H1 (cell line): Measurements from ENCODE around the gene SLC27A1. TPM values are rescaled to one million over a fixed set of nuclear protein-coding genes. Genes with fewer than 3 reads are reported as not detected.

ENCODE experiments used
- CTCF ChIA-PET: fragments of 300-600 bp; sonication (Branson Sonifier 250); formaldehyde crosslinking; loops from one replicate; lab custom pipeline; 2021; ENCODE audit not compliant: partially characterized antibody; lab: Charles Lee
- POLR2A ChIA-PET: fragments of 300-600 bp; sonication (Branson Sonifier 250); formaldehyde crosslinking; loops from one replicate; lab custom pipeline; 2021; ENCODE audit warnings: inconsistent platforms; ENCODE audit not compliant: partially characterized antibody; lab: Charles Lee
- DNase-seq, 2 experiments: peaks; one replicate each; pipeline versions ENCODE4 v3.0.0 to v3.0.0-alpha.2; 2010 to 2022; ENCODE audit warnings: low spot score in 2 of 2, low read depth in 1 of 2, mixed read lengths in 1 of 2
- FAIRE-seq: peaks from 2 replicates; lab custom pipeline; 2011; peaks lifted over from hg19 to GRCh38; lab: Jason Lieb, UNC
- H2AFZ ChIP-seq: 2 replicates; pipeline ENCODE4 v1.8.1; 2012; ENCODE audit warnings: low read length, inconsistent platforms
- H2AK5ac ChIP-seq: 2 replicates; pipeline ENCODE4 v1.6.1; 2013; ENCODE audit warnings: low read depth, low read length
- H2BK120ac ChIP-seq: replicated peaks from 2 replicates; pipeline ENCODE3; 2013; ENCODE audit warnings: low read depth, low read length, inconsistent platforms
- H2BK12ac ChIP-seq: 2 replicates; pipeline ENCODE4 v1.6.1; 2013; ENCODE audit warnings: low read depth, low read length
- H2BK15ac ChIP-seq: 2 replicates; pipeline ENCODE4 v1.6.1; 2013; ENCODE audit warnings: low read length
- H2BK20ac ChIP-seq: 2 replicates; pipeline ENCODE4 v1.6.1; 2013; ENCODE audit warnings: low read length
- H2BK5ac ChIP-seq: 2 replicates; pipeline ENCODE4 v1.6.1; 2013; ENCODE audit warnings: low read depth, low read length
- H3K14ac ChIP-seq: 2 replicates; pipeline ENCODE4 v1.6.1; 2013; ENCODE audit warnings: inconsistent platforms; ENCODE audit not compliant: insufficient read length
- H3K18ac ChIP-seq: 2 replicates; pipeline ENCODE4 v1.6.1; 2013; ENCODE audit warnings: low read length; ENCODE audit errors: extremely low read depth
- H3K23ac ChIP-seq: 2 replicates; pipeline ENCODE4 v1.6.1; 2013; ENCODE audit warnings: inconsistent platforms; ENCODE audit not compliant: insufficient read length
- H3K23me2 ChIP-seq: 2 replicates; pipeline ENCODE4 v1.6.1; 2013; ENCODE audit warnings: low read depth, low read length
- H3K27ac ChIP-seq: 2 replicates; pipeline ENCODE4 v1.6.1; 2011; ENCODE audit warnings: low read depth, low read length, inconsistent platforms
- H3K27me3 ChIP-seq, 4 experiments: replicated peaks in 1 of 4; 1 replicate in 1 of 4; 2 replicates in 3 of 4; pipeline versions ENCODE4 v1.6.1 to v1.8.1; 2011 to 2013; ENCODE audit warnings: low read length in 3 of 4, mild to moderate bottlenecking in 3 of 4, inconsistent platforms in 2 of 4, mixed read lengths in 2 of 4, moderate library complexity in 1 of 4; ENCODE audit not compliant: control insufficient read depth in 3 of 4, insufficient read depth in 3 of 4; ENCODE audit errors: extremely low read depth in 1 of 4
- H3K36me3 ChIP-seq, 4 experiments: 2 replicates each; pipeline versions ENCODE4 v1.6.1 to v1.8.1; 2011 to 2013; ENCODE audit warnings: mild to moderate bottlenecking in 4 of 4, low read length in 3 of 4, moderate library complexity in 2 of 4, control low read depth in 1 of 4, inconsistent platforms in 1 of 4; ENCODE audit not compliant: insufficient read depth in 4 of 4, control insufficient read depth in 2 of 4
- H3K4ac ChIP-seq: replicated peaks from 2 replicates; pipeline ENCODE3; 2013; ENCODE audit warnings: low read length, low read depth, mixed read lengths, inconsistent platforms; ENCODE audit not compliant: insufficient read length
- H3K4me1 ChIP-seq, 4 experiments: replicated peaks in 1 of 4; 1 replicate in 1 of 4; 2 replicates in 3 of 4; pipeline versions ENCODE4 v1.6.1 to v1.8.1; 2011 to 2013; ENCODE audit warnings: low read length in 3 of 4, inconsistent platforms in 2 of 4, mixed read lengths in 1 of 4; ENCODE audit not compliant: insufficient read depth in 4 of 4, control insufficient read depth in 3 of 4
- H3K4me2 ChIP-seq, 2 experiments: 2 replicates each; pipeline versions ENCODE4 v1.6.1 to v1.8.1; 2011 to 2013; ENCODE audit warnings: low read depth in 2 of 2, low read length in 2 of 2, control low read depth in 1 of 2, inconsistent platforms in 1 of 2, mild to moderate bottlenecking in 1 of 2; ENCODE audit not compliant: insufficient read depth in 1 of 2
- H3K4me3 ChIP-seq, 4 experiments: fragments of 200-600, 300-600 bp in 1 of 4; sonication (generic), shearing (Covaris generic), sonication (Bioruptor Twin) in 1 of 4; 2 replicates each; pipeline versions ENCODE4 v1.5.1 to v1.8.1; 2011 to 2016; ENCODE audit warnings: low read length in 4 of 4, low read depth in 3 of 4, control low read depth in 2 of 4, inconsistent platforms in 2 of 4, mild to moderate bottlenecking in 2 of 4, mixed read lengths in 1 of 4, moderate library complexity in 1 of 4; ENCODE audit not compliant: insufficient read depth in 2 of 4; ENCODE audit errors: extremely low read depth in 1 of 4
- H3K56ac ChIP-seq: replicated peaks from 2 replicates; pipeline ENCODE3; 2013; ENCODE audit warnings: low read depth, mild to moderate bottlenecking, mixed read lengths, low read length, inconsistent platforms; ENCODE audit not compliant: insufficient read length
- H3K79me1 ChIP-seq: 2 replicates; pipeline ENCODE4 v1.6.1; 2013; ENCODE audit warnings: low read depth, low read length, control low read depth
- H3K79me2 ChIP-seq, 2 experiments: 2 replicates each; pipeline versions ENCODE4 v1.6.1 to v1.8.1; 2012 to 2013; ENCODE audit warnings: low read length in 2 of 2, mild to moderate bottlenecking in 2 of 2, inconsistent platforms in 1 of 2; ENCODE audit not compliant: insufficient read depth in 2 of 2, control insufficient read depth in 1 of 2
- H3K9ac ChIP-seq, 4 experiments: replicated peaks in 1 of 4; 1 replicate in 1 of 4; 2 replicates in 3 of 4; pipeline versions ENCODE4 v1.6.1 to v1.8.1; 2011 to 2013; ENCODE audit warnings: low read depth in 3 of 4, low read length in 3 of 4, control low read depth in 2 of 4, mild to moderate bottlenecking in 2 of 4, moderate library complexity in 2 of 4, inconsistent platforms in 1 of 4; ENCODE audit errors: extremely low read depth in 1 of 4
- H3K9me3 ChIP-seq, 2 experiments: 2 replicates each; pipeline versions ENCODE4 v1.6.1 to v1.8.1; 2012 to 2013; ENCODE audit warnings: mild to moderate bottlenecking in 2 of 2, moderate library complexity in 2 of 2, control low read depth in 1 of 2, inconsistent platforms in 1 of 2, low read depth in 1 of 2, low read length in 1 of 2, mixed read lengths in 1 of 2; ENCODE audit not compliant: insufficient read depth in 2 of 2
- H4K20me1 ChIP-seq, 2 experiments: replicated peaks in 1 of 2; 2 replicates each; pipeline versions ENCODE3 to v1.8.1; 2011 to 2013; ENCODE audit warnings: inconsistent platforms in 2 of 2, low read length in 2 of 2, mild to moderate bottlenecking in 1 of 2; ENCODE audit not compliant: insufficient read depth in 2 of 2, control insufficient read depth in 1 of 2
- H4K5ac ChIP-seq: 2 replicates; pipeline ENCODE4 v1.6.1; 2013; ENCODE audit warnings: low read length, low read depth, mixed read lengths, inconsistent platforms; ENCODE audit not compliant: insufficient read length
- H4K8ac ChIP-seq: 2 replicates; pipeline ENCODE4 v1.8.0; 2013; ENCODE audit warnings: mild to moderate bottlenecking, moderate library complexity, low read length, inconsistent platforms; ENCODE audit not compliant: insufficient read depth; ENCODE audit errors: extremely low read depth
- H4K91ac ChIP-seq: replicated peaks from 2 replicates; pipeline ENCODE3; 2013; ENCODE audit warnings: low read length, mixed read lengths, inconsistent platforms; ENCODE audit not compliant: insufficient read length
- CBX8 ChIP-seq: fragments of 300-800, 300-1000 bp; sonication (generic); IDR thresholded peaks from 2 replicates; pipeline ENCODE4 v1.7.1; 2016; ENCODE audit warnings: low read depth, low read length, borderline replicate concordance
- CHD1 ChIP-seq: IDR thresholded peaks from 2 replicates; pipeline ENCODE4 v1.6.1; 2012; ENCODE audit warnings: low read depth, low read length, improper control_type of control experiment
- CHD2 ChIP-seq: IDR thresholded peaks from 2 replicates; pipeline ENCODE4 v1.6.1; 2012; ENCODE audit warnings: low read length, improper control_type of control experiment
- CTCF ChIP-seq, 3 experiments: IDR thresholded peaks; 1 replicate in 2 of 3; 2 replicates in 1 of 3; pipeline versions ENCODE4 v1.5.1 to v1.6.1; 2011; ENCODE audit warnings: low read length in 3 of 3, mild to moderate bottlenecking in 3 of 3, inconsistent platforms in 2 of 3, low read depth in 1 of 3, moderate library complexity in 1 of 3; ENCODE audit not compliant: insufficient read depth in 1 of 3; ENCODE audit errors: control extremely low read depth in 1 of 3
- EGR1 ChIP-seq: IDR thresholded peaks from 2 replicates; pipeline ENCODE4 v1.6.1; 2011; ENCODE audit warnings: low read depth, low read length, borderline replicate concordance
- FOSL1 ChIP-seq: IDR thresholded peaks from 2 replicates; pipeline ENCODE4 v1.6.1; 2011; ENCODE audit warnings: mild to moderate bottlenecking, low read depth, low read length, moderate library complexity; ENCODE audit not compliant: insufficient read depth
- PHF8 ChIP-seq: fragments of 200-600 bp; sonication (generic); conservative IDR thresholded peaks from 2 replicates; pipeline ENCODE4 v1.7.1; 2012; ENCODE audit warnings: low read depth, mild to moderate bottlenecking, inconsistent platforms, low read length, moderate library complexity
- RXRA ChIP-seq: IDR thresholded peaks from 2 replicates; pipeline ENCODE4 v1.6.1; 2011; ENCODE audit warnings: low read depth, mild to moderate bottlenecking, low read length, moderate library complexity; ENCODE audit not compliant: insufficient read depth
- TAF7 ChIP-seq: optimal IDR thresholded peaks from 2 replicates; pipeline ENCODE3; 2011; ENCODE audit warnings: low read depth, mild to moderate bottlenecking, inconsistent platforms, low read length, moderate library complexity, borderline replicate concordance
- YY1 ChIP-seq: IDR thresholded peaks from 2 replicates; pipeline ENCODE4 v1.6.1; 2011; ENCODE audit warnings: low read depth, mild to moderate bottlenecking, low read length
- WGBS, 2 experiments: shearing (Covaris generic) in 1 of 2; methylation state at CpG; one replicate each; pipeline versions ENCODE4 v1.1.6 to v1.1.7; 2013 to 2015; ENCODE audit warnings: low lambda C conversion rate in 2 of 2, mixed read lengths in 2 of 2, inconsistent platforms in 1 of 2, low coverage in 1 of 2, missing lambda C conversion rate in 1 of 2; ENCODE audit not compliant: insufficient replicate concordance in 2 of 2, insufficient coverage in 1 of 2, insufficient read length in 1 of 2; ENCODE audit errors: extremely low coverage in 1 of 2, missing lambda C conversion rate in 1 of 2; 5-methylcytosine and 5-hydroxymethylcytosine counted together
- polyA plus RNA-seq, 7 experiments: library from polyadenylated mRNA; depleted of rRNA in 3 of 7; stranded (reverse) in 5 of 7; unstranded in 2 of 7; fragments of >200 nt in 5 of 7; fragments of 200-250 nt in 2 of 7; gene quantifications; 1 replicate in 5 of 7; 2 replicates in 1 of 7; 4 replicates in 1 of 7; pipeline versions ENCODE4 v1.2.1 to v1.2.3, GENCODE V29; 2011 to 2013; ENCODE audit warnings: missing spikeins in 2 of 7, mixed read lengths in 2 of 7
- total RNA-seq: library from RNA; stranded (reverse); fragmentation: NEBNext Ultra II Directional; extraction: Animal tissue kit (Norgen Biotek cat#: 25700); gene quantifications from 2 replicates; pipeline ENCODE4 v1.2.1, GENCODE V29; 2021

Gene SLC27A1
- total and polyA plus RNA-seq, 2 of the 8 experiments (the other 6 are each of a cell fraction or from before 2014, with no cell fraction given), result 7.5 to 9.1 TPM

- Histone ChIP-seq H2AFZ (no peak overlapping the region), H2BK12ac (peak overlapping the region; percentile 50; the same call in 1 of the 2 replicates), H3K9me3 (no peaks in the 10 kb centered on the region), H3K27me3 (no peaks in the 10 kb centered on the region), H4K5ac (no peak overlapping the region), H3K79me2 (no peaks in the 10 kb centered on the region), H3K4me1 (peaks cover 0 to 19% (median 15%) of the 10 kb centered on the region in 4 experiments; a peak in 6 of 7 replicates), H3K23ac (no peak overlapping the region), H3K18ac (no peak overlapping the region), H2AK5ac (peak overlapping the region; percentile 75; the same call in 1 of the 2 replicates), H2BK20ac (no peak overlapping the region), H4K20me1 (no peaks in the 10 kb centered on the region), H3K56ac (no peak overlapping the region), H2BK120ac (no peak overlapping the region), H3K36me3 (no peaks in the 10 kb centered on the region), H3K4me2 (no peak overlapping the region; a peak in 1 of 4 replicates), H3K27ac (no peak overlapping the region), H4K91ac (peak overlapping the region; percentile 3), H2BK5ac (no peak overlapping the region), H3K79me1 (no peaks in the 10 kb centered on the region; the same call in 1 of the 2 replicates), H3K9ac (no peak overlapping the region), H4K8ac (no peak overlapping the region), H2BK15ac (no peak overlapping the region), H3K4ac (no peak overlapping the region), H3K23me2 (peaks cover 6% of the 10 kb centered on the region), H3K14ac (no peak overlapping the region), H3K4me3 (no peak overlapping the region)
- ChIA-PET POLR2A (interaction anchor here (0.8 to 1.9 kb wide), 5 partner anchors 9 to 26 kb away, joined by 3 to 11 read pairs (median 4); partner anchors contain the start of gene SLC27A1), CTCF (interaction anchor here (0.6 to 1.6 kb wide), 6 partner anchors 9 to 18 kb away, joined by 3 to 6 read pairs (median 3); no protein-coding TSS in a partner anchor)
- WGBS, 2 experiments, result 93% methylated on average over 39 of the region's 58 CpGs; no CpG with 5 or more reads in 1 of the 2 experiments
- no peak for FAIRE-seq
- DNase-seq, result no peak
- TF ChIP-seq EGR1, result no peak
- TF ChIP-seq CTCF (IDR thresholded peaks at IDR 0.05; ENCODE audit: control extremely low read depth in 1 of 3, insufficient read depth in 1 of 3, low read depth in 1 of 3, low read length in 3 of 3), result no peak
- no peak for TF ChIP-seq FOSL1
- no peak for TF ChIP-seq PHF8
- no peak for TF ChIP-seq CHD1
- TF ChIP-seq YY1, result no peak
- no peak for TF ChIP-seq CBX8
- TF ChIP-seq RXRA, result no peak
- TF ChIP-seq TAF7, result no peak
- no peak for TF ChIP-seq CHD2
Observed at GRCh38 chr19:17486545-17487240, 16.4 kb downstream of the SLC27A1 start.
